ENCODE measurements around the gene ZFP1.

DNA sequence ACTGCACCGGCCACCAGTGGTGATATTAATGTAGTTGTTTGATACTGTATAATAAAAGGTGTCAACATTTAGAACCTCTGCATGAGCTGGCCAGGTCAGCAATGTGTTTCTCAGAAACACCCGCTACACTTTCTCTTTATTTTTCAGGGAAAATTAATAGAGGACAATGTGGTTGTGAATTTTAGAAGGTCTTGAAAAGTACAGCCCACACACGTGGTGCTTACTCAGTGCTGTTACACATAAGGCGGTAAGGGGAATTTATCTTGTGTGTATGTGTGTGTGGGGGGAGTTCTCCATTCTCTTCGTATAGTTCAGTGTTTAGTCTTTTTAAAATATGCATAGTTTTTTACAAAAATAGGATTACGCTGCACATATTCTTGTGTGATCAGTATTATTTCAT lies 4.4 kb upstream of the ZFP1 start:
- TF ChIP-seq YY1 (IDR thresholded peaks at IDR 0.05; ENCODE audit: insufficient read depth, insufficient read length) (no peak), ZNF274 (IDR thresholded peaks at IDR 0.05; ENCODE audit: low read depth, low read length) (no peak), SUZ12 (IDR thresholded peaks at IDR 0.05; ENCODE audit: extremely low read depth, insufficient read depth, insufficient read length) (no peak)

Measured in NT2/D1 (cell line).